K562 (cell line): ENCODE results near the gene LINGO3. TPM values are rescaled to one million over a fixed set of nuclear protein-coding genes. Genes with fewer than 3 reads are reported as not detected.

ENCODE experiments used
- ATF4 ChIP-seq: fragments of 450-650 bp; formaldehyde crosslinking; IDR thresholded peaks from 2 replicates; pipeline ENCODE4 v1.4.0; 2022; ENCODE audit warnings: mild to moderate bottlenecking, moderate library complexity
- CBX1 ChIP-seq: sonication (generic); IDR thresholded peaks from 2 replicates; pipeline ENCODE4 v1.6.1; 2016; ENCODE audit warnings: antibody characterized with exemption, low read depth, mild to moderate bottlenecking
- CBX3 ChIP-seq, 2 experiments: IDR thresholded peaks; 1 replicate in 1 of 2; 2 replicates in 1 of 2; pipeline ENCODE4 v1.6.1; 2012; ENCODE audit warnings: inconsistent platforms in 2 of 2, low read length in 2 of 2, borderline replicate concordance in 1 of 2, control low read depth in 1 of 2
- CREB5 ChIP-seq: fragments of 250-450 bp; sonication (Bioruptor Pico); IDR thresholded peaks from 2 replicates; pipeline ENCODE4 v1.5.0; 2020; ENCODE audit warnings: mild to moderate bottlenecking
- DEAF1 ChIP-seq: fragments of 450-650 bp; formaldehyde crosslinking; IDR thresholded peaks from 2 replicates; pipeline ENCODE4 v1.4.0; 2020; ENCODE audit warnings: mild to moderate bottlenecking, moderate library complexity
- HDAC2 ChIP-seq: fragments of 450-650 bp; IDR thresholded peaks from 2 replicates; pipeline ENCODE4 v1.6.1; 2016; ENCODE audit warnings: mild to moderate bottlenecking
- HLTF ChIP-seq: fragments of 450-650 bp; IDR thresholded peaks from 2 replicates; pipeline ENCODE4 v1.6.1; 2016
- NR2C2 ChIP-seq, 2 experiments: fragments of 200-800 bp in 1 of 2; sonication (Bioruptor generic) in 1 of 2; sonication (generic) in 1 of 2; formaldehyde crosslinking in 1 of 2; IDR thresholded peaks; 2 replicates each; pipeline versions ENCODE4 v1.6.1 to v1.8.0; 2016 to 2022; ENCODE audit warnings: mild to moderate bottlenecking in 1 of 2, missing compliant biosample characterization in 1 of 2, missing genetic modification characterization in 1 of 2, missing genetic modification reagents in 1 of 2
- PHB2 ChIP-seq: fragments of 450-650 bp; IDR thresholded peaks from 2 replicates; pipeline ENCODE4 v1.6.1; 2017; ENCODE audit warnings: low read depth
- PPARD ChIP-seq: fragments of 250-450 bp; sonication (Bioruptor Pico); IDR thresholded peaks from 2 replicates; pipeline ENCODE4 v1.8.0; 2022; ENCODE audit warnings: inconsistent platforms, mild to moderate bottlenecking, moderate library complexity
- PTBP1 ChIP-seq: fragments of 200-400 bp; formaldehyde crosslinking; IDR thresholded peaks from 2 replicates; pipeline ENCODE4 v1.6.1; 2017; ENCODE audit warnings: low read depth, low read length
- RBM39 ChIP-seq: fragments of 200-400 bp; formaldehyde crosslinking; optimal IDR thresholded peaks from 2 replicates; pipeline ENCODE3; 2018; ENCODE audit warnings: low read depth, low read length
- RREB1 ChIP-seq: fragments of 250-450 bp; sonication (Bioruptor Pico); IDR thresholded peaks from 2 replicates; pipeline ENCODE4 v1.4.0; 2020
- SMARCE1 ChIP-seq: fragments of 450-650 bp; IDR thresholded peaks from 2 replicates; pipeline ENCODE4 v1.7.1; 2016; ENCODE audit warnings: mild to moderate bottlenecking
- SNRNP70 ChIP-seq: fragments of 200-400 bp; formaldehyde crosslinking; optimal IDR thresholded peaks from 2 replicates; pipeline ENCODE3; 2017; ENCODE audit warnings: low read depth, low read length
- SUPT5H ChIP-seq: fragments of 450-650 bp; IDR thresholded peaks from 2 replicates; pipeline ENCODE4 v1.6.1; 2016
- ZNF124 ChIP-seq: sonication (generic); formaldehyde crosslinking; IDR thresholded peaks from 2 replicates; pipeline ENCODE4 v1.8.1; 2022; ENCODE audit warnings: missing genetic modification reagents
- ZNF583 ChIP-seq: fragments of 250-450 bp; sonication (Bioruptor Pico); IDR thresholded peaks from 2 replicates; pipeline ENCODE4 v1.4.0; 2020
- polyA plus RNA-seq, 8 experiments: library from polyadenylated mRNA; depleted of rRNA in 4 of 8; stranded (reverse) in 5 of 8; unstranded in 3 of 8; fragments of >200 nt; fragmentation: Nextera tagmentation in 2 of 8; fragmentation: Illumina TruSeq in 1 of 8; extraction: Ambion mirVana in 2 of 8; extraction: Trizol in 1 of 8; gene quantifications; 2 replicates each; pipeline versions ENCODE4 v1.2.1 to v1.2.3, GENCODE V29; 2011 to 2014; ENCODE audit warnings: inconsistent platforms in 1 of 8, missing spikeins in 1 of 8
- total RNA-seq, 7 experiments: library from RNA; depleted of rRNA in 6 of 7; stranded (reverse); fragments of >200 nt in 6 of 7; fragmentation: Illumina TruSeq in 2 of 7; extraction: Trizol in 2 of 7; gene quantifications; 2 replicates each; pipeline versions ENCODE4 v1.2.1 to v1.2.3, GENCODE V29; 2011 to 2021; ENCODE audit warnings: low replicate concordance in 1 of 7

LINGO3 gene
- total and polyA plus RNA-seq, 9 of the 15 experiments (the other 6 are each of a cell fraction or from before 2014, with no cell fraction given) = 0.03 to 0.05 (median 0.03) TPM; not detected in 6

- TF ChIP-seq DEAF1 (CRISPR knock-in tag) (peak; percentile 77), PTBP1 (peak; percentile 43; the same call in 1 of the 2 replicates), RBM39 (no peak), CREB5 (CRISPR knock-in tag) (no peak), SMARCE1 (no peak), CBX3 (IDR thresholded peaks at IDR 0.05; ENCODE audit: borderline replicate concordance in 1 of 2, low read length in 2 of 2) (0 out of 3 replicates have a peak, but pooled peaks of 1 of the 2 experiments have one; percentile 46), HLTF (0 out of 2 replicates have a peak, but pooled peaks have one; percentile 13), CBX1 (peak; percentile 85), SNRNP70 (no peak), ZNF583 (no peak), PPARD (no peak), HDAC2 (no peak), SUPT5H (peak; percentile 72), RREB1 (no peak), NR2C2 (CRISPR knock-in tag; IDR thresholded peaks at IDR 0.05) (peak; percentile 99), NR2C2 (tag; IDR thresholded peaks at IDR 0.05) (peak; percentile 99), PHB2 (no peak), ATF4 (CRISPR knock-in tag) (peak; percentile 12; the same call in 1 of the 2 replicates), ZNF124 (no peak)
These were observed 34.4 kb downstream of the LINGO3 start (continued) for GRCh38 chr19:2273356-2274184.
